NCI-H748 (cell line): ENCODE results near the gene CHPF2.

ENCODE experiments used
- DNase-seq: peaks from one replicate; lab custom pipeline; 2025; ENCODE audit not compliant: unreplicated experiment; lab: John Stamatoyannopoulos, UW

CHPF2 gene

DNA sequence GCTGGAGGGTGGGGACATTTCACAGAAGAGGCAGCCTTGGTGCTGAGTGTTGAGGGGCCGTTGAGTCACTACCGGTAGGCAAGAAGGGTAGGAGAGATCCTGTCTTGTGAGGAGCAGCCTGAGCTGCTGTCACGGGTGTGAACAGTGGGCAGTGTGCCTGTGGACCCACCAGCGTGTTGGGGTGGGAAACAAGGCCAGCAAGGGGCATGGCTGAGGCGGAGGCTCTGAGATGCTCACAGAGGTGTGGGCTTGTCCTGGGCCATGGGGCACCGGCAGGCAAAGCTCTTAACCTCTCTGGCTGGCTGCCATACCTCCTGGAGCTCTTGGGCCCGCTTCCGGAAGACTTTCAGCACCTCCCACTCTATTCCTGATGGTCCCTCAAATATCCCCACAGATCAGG lies 49.8 kb downstream of the CHPF2 start:
- DNase-seq, result no peak

DNA sequence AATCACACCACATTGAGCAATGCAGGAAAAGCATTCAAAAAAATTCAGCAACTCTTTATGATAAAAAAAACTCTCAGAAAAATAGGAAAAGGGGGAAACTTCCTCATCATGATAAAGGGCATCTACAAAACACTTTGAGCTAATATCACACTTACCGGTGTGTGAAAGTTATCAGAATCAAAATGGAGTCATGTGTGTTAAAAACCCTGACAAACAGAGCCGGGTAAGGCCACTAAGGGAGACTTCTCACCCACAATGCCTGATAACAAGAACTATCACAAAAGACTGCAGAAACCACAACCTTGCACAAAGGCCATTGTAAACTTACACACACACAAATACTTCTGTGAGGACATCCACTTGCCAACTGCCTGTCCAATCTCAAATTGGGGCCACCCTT lies 51.0 kb downstream of the CHPF2 start:
- DNase-seq, result no peak

DNA sequence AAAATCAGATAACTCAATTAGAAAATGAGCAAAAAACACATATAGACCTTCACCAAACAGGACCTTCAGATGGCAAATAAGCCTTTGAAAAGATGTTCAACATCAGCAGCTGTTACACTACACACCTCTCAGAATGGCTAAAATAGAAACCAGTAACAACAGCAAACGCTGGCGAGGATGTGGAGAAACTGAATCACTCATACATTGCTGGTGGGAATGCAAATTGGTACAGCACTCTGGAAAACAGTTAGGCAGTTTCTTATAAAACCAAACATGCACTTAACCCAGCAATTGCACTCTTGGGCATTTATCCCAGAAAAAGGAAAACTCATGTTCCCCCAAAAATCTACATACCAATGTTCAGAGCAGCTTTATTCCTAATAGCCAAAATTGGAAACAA lies 53.9 kb downstream of the CHPF2 start:
- no peak for DNase-seq
